Upper lobe of left lung (tissue), 6 donors: ENCODE measurements around the gene TRIM47. TPM values are rescaled to one million over a fixed set of nuclear protein-coding genes. Genes with fewer than 3 reads are reported as not detected.

ENCODE experiments used
- ATAC-seq, 2 donors: fragments of 200-7000 bp; cut with Tn5 transposase; one replicate each; pipeline ENCODE4 v1.9.1; 2022; ENCODE audit warnings: mild to moderate bottlenecking in 2 of 2, moderate library complexity in 2 of 2; ENCODE audit not compliant: low FRiP score in 2 of 2
- DNase-seq, 2 donors: peaks; one replicate each; pipeline ENCODE4 v3.0.0-alpha.2; 2019 to 2020
- H3K27ac ChIP-seq, 4 donors: fragments of 200-600 bp; sonication (generic); one replicate each; pipeline ENCODE4 v1.5.1; 2016 to 2019
- H3K27me3 ChIP-seq, 4 donors: fragments of 200-600 bp; sonication (generic); one replicate each; pipeline ENCODE4 v1.5.1; 2017 to 2019
- H3K36me3 ChIP-seq, 4 donors: fragments of 200-600 bp; sonication (generic); one replicate each; pipeline ENCODE4 v1.5.1; 2016 to 2019
- H3K4me1 ChIP-seq, 4 donors: fragments of 200-600 bp; sonication (generic); one replicate each; pipeline ENCODE4 v1.5.1; 2018 to 2019
- H3K4me3 ChIP-seq, 4 donors: fragments of 200-600 bp; sonication (generic); one replicate each; pipeline ENCODE4 v1.5.1; 2017 to 2019; ENCODE audit warnings: mild to moderate bottlenecking in 2 of 4, moderate library complexity in 1 of 4
- H3K9me3 ChIP-seq, 4 donors: fragments of 200-600 bp; sonication (generic); one replicate each; pipeline ENCODE4 v1.5.1; 2018 to 2019
- CTCF ChIP-seq, 6 experiments: fragments of 450-650 bp in 4 of 6; fragments of 200-600 bp in 2 of 6; sonication (generic) in 2 of 6; IDR thresholded peaks; one replicate each; pipeline ENCODE4 v1.5.1; 2016 to 2019; ENCODE audit warnings: antibody characterized with exemption in 6 of 6
- EP300 ChIP-seq, 4 donors: sonication (generic); formaldehyde crosslinking; IDR thresholded peaks; one replicate each; pipeline ENCODE4 v1.5.1; 2017; ENCODE audit warnings: antibody characterized with exemption in 4 of 4, control low read depth in 2 of 4
- POLR2A ChIP-seq, 4 donors: fragments of 450-650 bp; IDR thresholded peaks; one replicate each; pipeline ENCODE4 v1.5.1; 2016 to 2017; ENCODE audit warnings: antibody characterized with exemption in 4 of 4, mild to moderate bottlenecking in 2 of 4
- POLR2AphosphoS5 ChIP-seq, 2 donors: sonication (generic); formaldehyde crosslinking; IDR thresholded peaks; one replicate each; pipeline ENCODE4 v1.5.1; 2017; ENCODE audit warnings: antibody characterized with exemption in 2 of 2
- WGBS, 2 donors: methylation state at CpG; one replicate each; pipeline ENCODE4 v1.1.5; 2017 to 2018; 5-methylcytosine and 5-hydroxymethylcytosine counted together
- total RNA-seq, 6 donors: library from RNA; depleted of rRNA in 4 of 6; stranded (reverse); fragments of >200 nt in 4 of 6; gene quantifications; one replicate each; pipeline versions ENCODE4 v1.1.0 to v1.2.1, GENCODE V29; 2016 to 2021
- donor health status: DM: no; HTN: no; CAD: no; lungs with moderate emphysema.
- donor health status: DM: no; HTN: yes; CAD: no; lungs with severe emphysema.

Gene TRIM47
- total RNA-seq, 6 donors from 2014 or later: 20.1 to 55.6 (median 33.3) TPM

- peak in 3 of 4 donors; percentile 9 to 61 (median 13) for TF ChIP-seq POLR2A (IDR thresholded peaks at IDR 0.05)
- peak; percentile 22 to 36 for TF ChIP-seq POLR2AphosphoS5 (IDR thresholded peaks at IDR 0.05)
- TF ChIP-seq EP300 (IDR thresholded peaks at IDR 0.05): no peak
- TF ChIP-seq CTCF (IDR thresholded peaks at IDR 0.05): peak; percentile 86 to 99 (median 97)
- H3K27ac ChIP-seq: peak overlapping the region; percentile 88 to 96 (median 94)
- DNase-seq (peak; percentile 85 to 94), ATAC-seq (peak; percentile 81 to 92)
- H3K36me3 ChIP-seq: peaks cover 23 to 56% (median 43%) of the 10 kb centered on the region in 4 donors
- WGBS, 2 donors: 23 to 27% methylated on average over 14 to 21 of the region's 21 CpGs
- no peaks in the 10 kb centered on the region for H3K9me3 ChIP-seq
- H3K4me3 ChIP-seq: peak overlapping the region in 1 of 4 donors; percentile 50
- H3K27me3 ChIP-seq: no peaks in the 10 kb centered on the region
- peaks cover 66 to 71% (median 69%) of the 10 kb centered on the region in 4 donors for H3K4me1 ChIP-seq
Observed at GRCh38 chr17:75845058-75845711, 33.2 kb downstream of the TRIM47 start.

GRCh38 chr17:75844530-75845057, 33.8 kb downstream of the TRIM47 start:
- peaks cover 63 to 68% (median 66%) of the 10 kb centered on the region in 4 donors for H3K4me1 ChIP-seq
- no peak for TF ChIP-seq CTCF (IDR thresholded peaks at IDR 0.05)
- TF ChIP-seq EP300 (IDR thresholded peaks at IDR 0.05): peak in 2 of 4 donors; percentile 7 to 76
- peak; percentile 9 to 45 for TF ChIP-seq POLR2AphosphoS5 (IDR thresholded peaks at IDR 0.05)
- no peak for TF ChIP-seq POLR2A (IDR thresholded peaks at IDR 0.05)

GRCh38 chr17:75843577-75844529, 34.5 kb downstream of the TRIM47 start, which contains the start of gene UNC13D:
TSS of gene UNC13D (minus strand) at chr17:75844404. CDS start at chr17:75844337, 67 bp downstream.
- peak; percentile 67 to 88 for DNase-seq
- TF ChIP-seq CTCF (IDR thresholded peaks at IDR 0.05) (no peak), POLR2AphosphoS5 (IDR thresholded peaks at IDR 0.05) (peak in 1 of 2 donors; percentile 59), POLR2A (IDR thresholded peaks at IDR 0.05) (peak in 1 of 4 donors; percentile 50), EP300 (IDR thresholded peaks at IDR 0.05) (no peak)
- Histone ChIP-seq H3K27ac (peak within 1 kb of the TSS; percentile 88 to 96 (median 94)), H3K9me3 (no peaks in the 10 kb centered on the region), H3K4me1 (peaks cover 56 to 61% (median 59%) of the 10 kb centered on the region in 4 donors), H3K36me3 (peaks cover 18 to 53% (median 37%) of the 10 kb centered on the region in 4 donors), H3K27me3 (no peaks in the 10 kb centered on the region), H3K4me3 (peak within 1 kb of the TSS; percentile 39 to 50 (median 45))
- ATAC-seq: peak; percentile 64 to 66
- WGBS, 2 donors: 15 to 28% methylated on average over 10 to 13 of the region's 35 CpGs

More at GRCh38 chr17:75844530-75845057, 33.8 kb downstream of the TRIM47 start:
- Histone ChIP-seq H3K36me3 (peaks cover 20 to 56% (median 42%) of the 10 kb centered on the region in 4 donors), H3K27ac (peak overlapping the region; percentile 88 to 96 (median 94)), H3K27me3 (no peaks in the 10 kb centered on the region), H3K9me3 (no peaks in the 10 kb centered on the region), H3K4me3 (peak overlapping the region in 3 of 4 donors; percentile 41 to 50 (median 49))
- ATAC-seq (peak; percentile 52 to 88), DNase-seq (peak; percentile 89 to 91)
- 8% methylated on average over 9 of the region's 14 CpGs; no CpG with 5 or more reads in 1 of the 2 donors for WGBS, 2 donors

GRCh38 chr17:75842963-75843576, 35.3 kb downstream of the TRIM47 start:
- Histone ChIP-seq H3K4me3 (peak overlapping the region in 3 of 4 donors; percentile 41 to 50 (median 49)), H3K27me3 (no peaks in the 10 kb centered on the region), H3K4me1 (peaks cover 48 to 54% (median 52%) of the 10 kb centered on the region in 4 donors), H3K9me3 (no peaks in the 10 kb centered on the region), H3K27ac (peak overlapping the region; percentile 88 to 96 (median 94)), H3K36me3 (peaks cover 16 to 48% (median 31%) of the 10 kb centered on the region in 4 donors)
- TF ChIP-seq CTCF (IDR thresholded peaks at IDR 0.05) (no peak), POLR2AphosphoS5 (IDR thresholded peaks at IDR 0.05) (no peak), EP300 (IDR thresholded peaks at IDR 0.05) (no peak), POLR2A (IDR thresholded peaks at IDR 0.05) (no peak)
- DNase-seq (no peak), ATAC-seq (no peak)
- WGBS, 2 donors: 52 to 56% methylated on average over 4 to 20 of the region's 22 CpGs
